Kidney epithelial cell (primary cell): ENCODE measurements around the gene ZYG11A. TPM values are rescaled to one million over a fixed set of nuclear protein-coding genes. Genes with fewer than 3 reads are reported as not detected.
"Not testable (repeated sequence)": the region's sequence is repeated elsewhere in the genome, so short reads cannot be mapped to it uniquely, and the experiment has no call there.

Experiments used
- DNase-seq: peaks from one replicate; pipeline ENCODE4 v3.0.0-alpha.2; 2010; ENCODE audit warnings: low read depth
- H3K27me3 ChIP-seq: 2 replicates; pipeline ENCODE4 v1.6.0; 2011; ENCODE audit warnings: low read length; ENCODE audit not compliant: control insufficient read depth, insufficient read depth
- H3K36me3 ChIP-seq: 2 replicates; pipeline ENCODE4 v1.5.1; 2011; ENCODE audit warnings: low read length; ENCODE audit not compliant: control insufficient read depth, insufficient read depth
- H3K4me3 ChIP-seq: 2 replicates; pipeline ENCODE4 v1.5.1; 2011; ENCODE audit warnings: low read depth, mild to moderate bottlenecking, control low read depth, low read length
- CTCF ChIP-seq: IDR thresholded peaks from 2 replicates; pipeline ENCODE4 v1.5.1; 2011; ENCODE audit warnings: mild to moderate bottlenecking, moderate library complexity, low read length, control low read depth, inconsistent platforms; ENCODE audit not compliant: insufficient read depth, poor library complexity, severe bottlenecking
- total RNA-seq: library from RNA; depleted of rRNA; stranded (reverse); fragments of >200 nt; gene quantifications from 2 replicates; pipeline ENCODE4 v1.2.3, GENCODE V29; 2015

ZYG11A gene
- total RNA-seq, 1 donor from 2014 or later = 0.50 TPM

- Histone ChIP-seq H3K36me3 (no peaks in the 10 kb centered on the region), H3K27me3 (no peaks in the 10 kb centered on the region), H3K4me3 (no peak overlapping the region)
- no peak for TF ChIP-seq CTCF
- no peak for DNase-seq
These were observed 24.7 kb downstream of the ZYG11A start for GRCh38 chr1:52867087-52867863.

DNA sequence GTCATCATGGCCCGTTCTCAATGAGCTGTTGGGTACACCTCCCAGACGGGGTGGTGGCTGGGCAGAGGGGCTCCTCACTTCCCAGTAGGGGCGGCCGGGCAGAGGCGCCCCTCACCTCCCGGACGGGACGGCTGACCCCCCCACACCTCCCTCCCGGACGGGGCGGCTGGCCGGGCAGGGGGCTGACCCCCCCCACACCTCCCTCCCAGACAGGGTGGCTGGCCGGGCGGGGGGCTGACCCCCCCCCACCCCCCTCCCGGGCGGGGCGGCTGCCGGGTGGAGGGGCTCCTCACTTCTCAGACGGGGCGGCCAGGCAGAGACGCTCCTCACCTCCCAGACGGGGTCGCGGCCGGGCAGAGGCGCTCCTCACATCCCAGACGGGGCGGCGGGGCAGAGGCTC lies 27.2 kb downstream of the ZYG11A start:
- H3K4me3 ChIP-seq, H3K27me3 ChIP-seq, DNase-seq, H3K36me3 ChIP-seq: not testable (repeated sequence)

GRCh38 chr1:52876843-52877242 lies 34.3 kb downstream of the ZYG11A start:
- Histone ChIP-seq H3K27me3 (no peaks in the 10 kb centered on the region), H3K4me3 (no peak overlapping the region), H3K36me3 (no peaks in the 10 kb centered on the region)
- TF ChIP-seq CTCF = no peak
- no peak for DNase-seq

- TF ChIP-seq CTCF = no peak
- no peaks in the 10 kb centered on the region for H3K27me3 ChIP-seq
These were observed 35.0 kb downstream of the ZYG11A start for GRCh38 chr1:52877554-52877953.

GRCh38 chr1:52880206-52880605 lies 37.6 kb downstream of the ZYG11A start:
- no peak for DNase-seq
- H3K4me3 ChIP-seq = no peak overlapping the region
- H3K36me3 ChIP-seq = no peaks in the 10 kb centered on the region
- TF ChIP-seq CTCF = no peak
- no peaks in the 10 kb centered on the region for H3K27me3 ChIP-seq

More at GRCh38 chr1:52877554-52877953, 35.0 kb downstream of the ZYG11A start:
- H3K4me3 ChIP-seq = no peak overlapping the region
- no peak for DNase-seq
- no peaks in the 10 kb centered on the region for H3K36me3 ChIP-seq

DNA sequence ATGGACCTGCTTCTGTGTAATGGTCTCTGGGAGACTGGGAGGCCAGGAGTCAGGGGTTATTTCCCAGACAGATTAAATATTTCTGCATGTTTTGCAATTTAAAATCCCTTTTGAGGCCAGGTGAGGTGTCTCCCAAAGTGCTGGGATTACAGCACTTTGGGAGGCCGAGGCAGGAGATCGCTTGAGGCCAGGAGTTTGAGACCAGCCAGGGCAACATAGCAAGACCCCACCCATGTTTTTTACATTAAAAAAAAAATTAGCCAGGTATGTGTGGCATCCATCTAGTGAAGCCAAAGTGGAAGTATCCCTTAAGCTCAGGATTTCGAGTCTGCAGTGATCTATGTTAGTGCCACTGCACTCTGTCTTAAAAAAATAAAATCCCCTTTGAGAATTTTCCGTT lies 44.9 kb downstream of the ZYG11A start:
- H3K4me3 ChIP-seq = no peak overlapping the region
- TF ChIP-seq CTCF = no peak
- no peaks in the 10 kb centered on the region for H3K27me3 ChIP-seq
- DNase-seq = no peak
- no peaks in the 10 kb centered on the region for H3K36me3 ChIP-seq
